ENCODE measurements around the gene RAX2. TPM values are rescaled to one million over a fixed set of nuclear protein-coding genes. Genes with fewer than 3 reads are reported as not detected.

RAX2 gene
- total and polyA plus RNA-seq, 2 experiments from 2014 or later = not detected

DNA sequence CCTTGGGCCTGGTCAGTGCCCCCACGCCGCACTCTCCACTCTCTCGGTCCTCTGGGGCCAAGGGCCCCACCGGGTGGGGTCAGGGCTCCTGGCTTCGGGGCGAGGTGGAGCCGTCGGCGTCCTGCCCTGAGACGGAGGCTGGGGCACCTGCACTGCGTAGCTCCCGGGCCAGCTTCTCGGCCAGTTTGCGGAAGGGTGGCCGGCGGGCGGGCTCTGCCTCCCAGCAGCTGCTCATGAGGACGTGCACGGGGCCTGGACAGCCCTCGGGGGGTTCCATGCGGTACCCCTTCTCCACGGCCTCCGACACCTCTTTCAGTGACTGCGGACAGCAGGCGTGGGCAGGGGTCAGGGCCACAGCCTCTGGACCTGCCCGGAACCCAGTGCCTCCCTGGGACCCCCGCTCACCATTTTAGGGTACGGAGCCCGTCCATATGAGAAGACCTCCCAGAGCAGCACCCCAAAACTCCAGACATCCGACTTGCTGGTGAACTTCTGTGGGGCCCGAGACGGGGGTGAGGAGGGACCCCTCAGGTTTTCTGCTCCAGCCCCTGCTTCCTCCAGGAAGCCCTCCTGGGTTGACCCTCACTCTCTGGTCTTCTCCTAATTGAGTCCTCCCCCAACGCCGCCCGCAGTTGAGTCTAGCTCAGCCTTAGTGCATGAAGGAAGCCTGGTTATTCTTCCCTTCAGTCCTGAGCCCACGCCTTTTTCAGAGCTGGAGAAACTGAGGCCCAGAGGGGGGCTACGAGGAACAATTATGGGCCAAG, 6.3 kb upstream of the RAX2 start:
- Histone ChIP-seq H3K9ac (no peak overlapping the region), H3K79me2 (ENCODE audit: insufficient read depth) (no peaks in the 10 kb centered on the region), H3K9me2 (ENCODE audit: insufficient read depth) (no peaks in the 10 kb centered on the region), H3F3A (ENCODE audit: insufficient read depth) (no peaks in the 10 kb centered on the region), H3K9me3 (ENCODE audit: low read depth) (no peaks in the 10 kb centered on the region), H3K36me3 (ENCODE audit: low read depth) (no peaks in the 10 kb centered on the region), H2AFZ (no peak overlapping the region), H3K4me2 (ENCODE audit: unreplicated experiment) (no peak overlapping the region), H3K4me1 (ENCODE audit: insufficient read depth) (no peaks in the 10 kb centered on the region), H4K20me1 (ENCODE audit: insufficient read depth) (no peaks in the 10 kb centered on the region), H3K4me3 (no peak overlapping the region), H3K27me3 (replicated peaks; ENCODE audit: insufficient read depth) (no peaks in the 10 kb centered on the region), H3K27ac (no peak overlapping the region)
- WGBS, 2 experiments (ENCODE audit: low coverage in 1 of 2, low lambda C conversion rate in 2 of 2, missing lambda C conversion rate in 2 of 2) = 73 to 75% methylated on average over 23 to 37 of the region's 37 CpGs
- no peak for TF ChIP-seq EZH2phosphoT487 (IDR thresholded peaks at IDR 0.05; ENCODE audit: insufficient read depth, low read depth)
- no peak for TF ChIP-seq EZH2 (IDR thresholded peaks at IDR 0.05; ENCODE audit: insufficient read depth, poor library complexity, severe bottlenecking)
- DNase-seq = no peak
- in situ Hi-C loops (cut with MboI) = no loop called here

GRCh38 chr19:3776479-3777040, 4.5 kb upstream of the RAX2 start:
- Histone ChIP-seq H3K4me1 (ENCODE audit: insufficient read depth) (no peaks in the 10 kb centered on the region), H3K9me3 (ENCODE audit: low read depth) (no peaks in the 10 kb centered on the region), H3K4me2 (ENCODE audit: unreplicated experiment) (no peak overlapping the region), H3K27me3 (replicated peaks; ENCODE audit: insufficient read depth) (no peaks in the 10 kb centered on the region), H3K9me2 (ENCODE audit: insufficient read depth) (no peaks in the 10 kb centered on the region), H3K36me3 (ENCODE audit: low read depth) (no peaks in the 10 kb centered on the region), H4K20me1 (ENCODE audit: insufficient read depth) (no peaks in the 10 kb centered on the region), H3K79me2 (ENCODE audit: insufficient read depth) (no peaks in the 10 kb centered on the region), H3K27ac (no peak overlapping the region), H3K9ac (no peak overlapping the region), H3K4me3 (no peak overlapping the region), H3F3A (ENCODE audit: insufficient read depth) (no peaks in the 10 kb centered on the region), H2AFZ (no peak overlapping the region)
- no peak for DNase-seq
- TF ChIP-seq EZH2 (IDR thresholded peaks at IDR 0.05; ENCODE audit: insufficient read depth, poor library complexity, severe bottlenecking) (no peak), EZH2phosphoT487 (IDR thresholded peaks at IDR 0.05; ENCODE audit: insufficient read depth, low read depth) (no peak)
- in situ Hi-C loops (cut with MboI) = no loop called here
- 43 to 46% methylated on average over 1 of the region's 1 CpG for WGBS, 2 experiments (ENCODE audit: low coverage in 1 of 2, low lambda C conversion rate in 2 of 2, missing lambda C conversion rate in 2 of 2)

- no peaks in the 10 kb centered on the region for H3K4me1 ChIP-seq (ENCODE audit: insufficient read depth)
- no peaks in the 10 kb centered on the region for H3K36me3 ChIP-seq (ENCODE audit: low read depth)
- no peak for DNase-seq
- no peak overlapping the region for H3K9ac ChIP-seq
- no peak overlapping the region for H3K27ac ChIP-seq
- no peak overlapping the region for H2AFZ ChIP-seq
- WGBS, 2 experiments (ENCODE audit: low coverage in 1 of 2, low lambda C conversion rate in 2 of 2, missing lambda C conversion rate in 2 of 2) = 95 to 96% methylated on average over 5 of the region's 5 CpGs
- no peak overlapping the region for H3K4me3 ChIP-seq
- no peaks in the 10 kb centered on the region for H3F3A ChIP-seq (ENCODE audit: insufficient read depth)
- no peaks in the 10 kb centered on the region for H3K79me2 ChIP-seq (ENCODE audit: insufficient read depth)
- no peaks in the 10 kb centered on the region for H4K20me1 ChIP-seq (ENCODE audit: insufficient read depth)
- in situ Hi-C loops (cut with MboI) = no loop called here
- no peaks in the 10 kb centered on the region for H3K9me2 ChIP-seq (ENCODE audit: insufficient read depth)
- TF ChIP-seq EZH2phosphoT487 (IDR thresholded peaks at IDR 0.05; ENCODE audit: insufficient read depth, low read depth) (no peak), EZH2 (IDR thresholded peaks at IDR 0.05; ENCODE audit: insufficient read depth, poor library complexity, severe bottlenecking) (no peak)
- no peaks in the 10 kb centered on the region for H3K27me3 ChIP-seq (replicated peaks; ENCODE audit: insufficient read depth)
- no peaks in the 10 kb centered on the region for H3K9me3 ChIP-seq (ENCODE audit: low read depth)
- no peak overlapping the region for H3K4me2 ChIP-seq (ENCODE audit: unreplicated experiment)
Measured at GRCh38 chr19:3775831-3776230, 3.8 kb upstream of the RAX2 start.

DNA sequence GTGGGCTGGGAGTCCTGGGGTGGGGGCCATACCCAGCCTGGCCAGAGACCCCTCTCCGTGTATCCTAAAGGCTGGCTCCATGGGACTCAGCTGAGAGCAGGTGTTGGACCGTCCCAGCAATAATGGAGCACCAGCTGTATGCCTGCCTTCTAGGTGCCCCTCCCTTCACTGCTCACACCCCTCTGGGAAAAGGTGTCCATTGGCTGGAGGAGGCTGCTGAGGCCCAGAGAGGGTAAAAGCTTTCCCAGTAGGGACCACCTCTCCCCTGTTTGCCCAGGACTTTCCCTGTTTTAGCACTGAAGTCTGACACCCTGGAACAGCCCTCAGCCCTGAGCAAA, 3.3 kb upstream of the RAX2 start:
- H4K20me1 ChIP-seq (ENCODE audit: insufficient read depth) = no peaks in the 10 kb centered on the region
- H3K4me1 ChIP-seq (ENCODE audit: insufficient read depth) = no peaks in the 10 kb centered on the region
- H3K9me2 ChIP-seq (ENCODE audit: insufficient read depth) = no peaks in the 10 kb centered on the region
- no peaks in the 10 kb centered on the region for H3K9me3 ChIP-seq (ENCODE audit: low read depth)
- DNase-seq = no peak
- H3K27ac ChIP-seq = no peak overlapping the region
- H3K79me2 ChIP-seq (ENCODE audit: insufficient read depth) = no peaks in the 10 kb centered on the region
- no peaks in the 10 kb centered on the region for H3K36me3 ChIP-seq (ENCODE audit: low read depth)
- in situ Hi-C loops (cut with MboI) = no loop called here
- no peaks in the 10 kb centered on the region for H3F3A ChIP-seq (ENCODE audit: insufficient read depth)
- no peak overlapping the region for H3K4me3 ChIP-seq
- H3K9ac ChIP-seq = no peak overlapping the region
- no peak overlapping the region for H2AFZ ChIP-seq
- no peaks in the 10 kb centered on the region for H3K27me3 ChIP-seq (replicated peaks; ENCODE audit: insufficient read depth)
- no peak for TF ChIP-seq EZH2 (IDR thresholded peaks at IDR 0.05; ENCODE audit: insufficient read depth, poor library complexity, severe bottlenecking)
- no peak for TF ChIP-seq EZH2phosphoT487 (IDR thresholded peaks at IDR 0.05; ENCODE audit: insufficient read depth, low read depth)
- 41 to 63% methylated on average over 2 of the region's 2 CpGs for WGBS, 2 experiments (ENCODE audit: low coverage in 1 of 2, low lambda C conversion rate in 2 of 2, missing lambda C conversion rate in 2 of 2)
- no peak overlapping the region for H3K4me2 ChIP-seq (ENCODE audit: unreplicated experiment)
